Measurements from ENCODE around the gene ATP8A2.

DNA sequence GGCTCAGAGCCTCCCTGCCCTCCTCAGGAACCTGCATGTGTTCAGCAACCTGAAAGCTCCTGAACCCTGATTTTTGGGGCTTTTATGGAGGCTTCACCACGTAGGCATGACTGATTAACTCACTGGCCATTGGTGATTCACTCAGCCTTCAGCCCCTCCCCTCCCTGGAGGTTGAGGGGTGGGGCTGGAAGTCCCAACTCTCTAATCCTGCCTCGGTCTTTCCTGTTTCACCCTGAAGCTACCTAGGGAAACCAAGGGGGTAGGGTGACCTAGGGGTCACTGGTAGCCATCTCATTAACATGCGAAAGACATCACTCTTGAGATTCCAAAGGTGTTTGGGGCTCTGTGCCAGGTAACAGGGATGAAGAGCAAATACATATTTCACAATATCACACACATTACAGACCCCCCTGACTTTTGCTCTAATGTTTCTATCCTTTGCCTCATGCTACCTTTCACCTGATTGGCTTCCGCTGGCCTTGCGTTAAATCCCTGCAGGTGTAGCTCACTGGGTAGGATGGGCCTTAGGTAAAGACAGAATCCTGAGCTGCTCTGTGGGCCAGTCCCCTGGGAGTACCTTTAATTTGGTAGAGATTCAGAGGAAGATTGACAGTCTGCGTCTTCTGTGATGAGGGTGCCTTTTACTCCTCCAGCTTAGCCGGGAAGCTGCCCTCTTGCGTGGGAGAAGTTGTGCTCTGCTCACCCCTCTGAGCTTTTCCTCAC is 260.6 kb downstream of the ATP8A2 start:
- TF ChIP-seq POLR2A (IDR thresholded peaks at IDR 0.05), result no peak
- TF ChIP-seq, protein P1, sequence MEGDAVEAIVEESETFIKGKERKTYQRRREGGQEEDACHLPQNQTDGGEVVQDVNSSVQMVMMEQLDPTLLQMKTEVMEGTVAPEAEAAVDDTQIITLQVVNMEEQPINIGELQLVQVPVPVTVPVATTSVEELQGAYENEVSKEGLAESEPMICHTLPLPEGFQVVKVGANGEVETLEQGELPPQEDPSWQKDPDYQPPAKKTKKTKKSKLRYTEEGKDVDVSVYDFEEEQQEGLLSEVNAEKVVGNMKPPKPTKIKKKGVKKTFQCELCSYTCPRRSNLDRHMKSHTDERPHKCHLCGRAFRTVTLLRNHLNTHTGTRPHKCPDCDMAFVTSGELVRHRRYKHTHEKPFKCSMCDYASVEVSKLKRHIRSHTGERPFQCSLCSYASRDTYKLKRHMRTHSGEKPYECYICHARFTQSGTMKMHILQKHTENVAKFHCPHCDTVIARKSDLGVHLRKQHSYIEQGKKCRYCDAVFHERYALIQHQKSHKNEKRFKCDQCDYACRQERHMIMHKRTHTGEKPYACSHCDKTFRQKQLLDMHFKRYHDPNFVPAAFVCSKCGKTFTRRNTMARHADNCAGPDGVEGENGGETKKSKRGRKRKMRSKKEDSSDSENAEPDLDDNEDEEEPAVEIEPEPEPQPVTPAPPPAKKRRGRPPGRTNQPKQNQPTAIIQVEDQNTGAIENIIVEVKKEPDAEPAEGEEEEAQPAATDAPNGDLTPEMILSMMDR (IDR thresholded peaks at IDR 0.05), result no peak

Data from testis (tissue), 2 donors.